Breast epithelium (tissue), 3 donors: ENCODE measurements around the gene SARS1.

Experiments used
- POLR2A ChIP-seq: fragments of 450-650 bp; IDR thresholded peaks from one replicate; pipeline ENCODE4 v1.6.1; 2016; ENCODE audit warnings: antibody characterized with exemption, mild to moderate bottlenecking, moderate library complexity
- POLR2AphosphoS5 ChIP-seq, 3 donors: sonication (generic); formaldehyde crosslinking; IDR thresholded peaks; one replicate each; pipeline ENCODE4 v1.6.1; 2017; ENCODE audit warnings: antibody characterized with exemption in 3 of 3
- TF ChIP-seq, protein P1 (sequence below), 3 donors: fragments of 450-650 bp; IDR thresholded peaks; one replicate each; pipeline ENCODE4 v1.5.1; 2016 to 2017; ENCODE audit warnings: antibody characterized with exemption in 3 of 3, mild to moderate bottlenecking in 3 of 3, moderate library complexity in 3 of 3

DNA sequence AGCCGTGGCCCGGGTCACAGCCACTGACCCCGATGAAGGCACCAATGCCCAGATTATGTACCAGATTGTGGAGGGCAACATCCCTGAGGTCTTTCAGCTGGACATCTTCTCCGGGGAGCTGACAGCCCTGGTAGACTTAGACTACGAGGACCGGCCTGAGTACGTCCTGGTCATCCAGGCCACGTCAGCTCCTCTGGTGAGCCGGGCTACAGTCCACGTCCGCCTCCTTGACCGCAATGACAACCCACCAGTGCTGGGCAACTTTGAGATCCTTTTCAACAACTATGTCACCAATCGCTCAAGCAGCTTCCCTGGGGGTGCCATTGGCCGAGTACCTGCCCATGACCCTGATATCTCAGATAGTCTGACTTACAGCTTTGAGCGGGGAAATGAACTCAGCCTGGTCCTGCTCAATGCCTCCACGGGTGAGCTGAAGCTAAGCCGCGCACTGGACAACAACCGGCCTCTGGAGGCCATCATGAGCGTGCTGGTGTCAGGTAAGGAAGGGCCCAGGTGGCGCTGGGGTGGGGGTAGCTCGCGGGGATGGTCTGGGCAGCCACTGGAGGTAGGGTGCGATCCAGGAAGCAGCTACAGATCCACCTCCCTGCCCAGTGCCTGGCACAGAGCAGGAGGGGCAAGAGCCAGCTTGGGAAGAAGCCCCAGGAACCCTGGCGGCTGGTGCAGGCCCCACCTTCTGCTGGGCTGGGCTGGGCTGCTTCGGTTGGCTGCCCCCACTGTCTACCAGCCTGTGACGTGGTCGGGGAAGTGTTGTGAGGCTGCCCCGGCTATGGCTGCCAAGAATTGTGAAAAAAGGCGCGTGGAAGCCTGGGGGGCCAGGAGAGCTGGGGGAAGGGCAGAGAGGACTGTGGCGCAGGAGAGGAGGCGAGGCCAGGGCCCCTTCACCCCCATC is 39.4 kb downstream of the SARS1 start:
- TF ChIP-seq POLR2A (no peak), POLR2AphosphoS5 (IDR thresholded peaks at IDR 0.05) (no peak)
- TF ChIP-seq, protein P1, sequence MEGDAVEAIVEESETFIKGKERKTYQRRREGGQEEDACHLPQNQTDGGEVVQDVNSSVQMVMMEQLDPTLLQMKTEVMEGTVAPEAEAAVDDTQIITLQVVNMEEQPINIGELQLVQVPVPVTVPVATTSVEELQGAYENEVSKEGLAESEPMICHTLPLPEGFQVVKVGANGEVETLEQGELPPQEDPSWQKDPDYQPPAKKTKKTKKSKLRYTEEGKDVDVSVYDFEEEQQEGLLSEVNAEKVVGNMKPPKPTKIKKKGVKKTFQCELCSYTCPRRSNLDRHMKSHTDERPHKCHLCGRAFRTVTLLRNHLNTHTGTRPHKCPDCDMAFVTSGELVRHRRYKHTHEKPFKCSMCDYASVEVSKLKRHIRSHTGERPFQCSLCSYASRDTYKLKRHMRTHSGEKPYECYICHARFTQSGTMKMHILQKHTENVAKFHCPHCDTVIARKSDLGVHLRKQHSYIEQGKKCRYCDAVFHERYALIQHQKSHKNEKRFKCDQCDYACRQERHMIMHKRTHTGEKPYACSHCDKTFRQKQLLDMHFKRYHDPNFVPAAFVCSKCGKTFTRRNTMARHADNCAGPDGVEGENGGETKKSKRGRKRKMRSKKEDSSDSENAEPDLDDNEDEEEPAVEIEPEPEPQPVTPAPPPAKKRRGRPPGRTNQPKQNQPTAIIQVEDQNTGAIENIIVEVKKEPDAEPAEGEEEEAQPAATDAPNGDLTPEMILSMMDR (IDR thresholded peaks at IDR 0.05): peak in 1 of 3 donors; percentile 21
